GM12878 (cell line): ENCODE data around the gene DNAH2. TPM values are rescaled to one million over a fixed set of nuclear protein-coding genes. Genes with fewer than 3 reads are reported as not detected.

ENCODE experiments used
- BRCA1 ChIP-seq: IDR thresholded peaks from 2 replicates; pipeline ENCODE4 v1.6.1; 2011; ENCODE audit warnings: low read depth, low read length, improper control_type of control experiment
- CEBPZ ChIP-seq: fragments of 150-350 bp; IDR thresholded peaks from 2 replicates; pipeline ENCODE4 v1.6.1; 2016; ENCODE audit warnings: low read depth, low read length
- KAT2A ChIP-seq: conservative IDR thresholded peaks from 2 replicates; pipeline ENCODE4 v1.6.1; 2011; ENCODE audit warnings: low read depth, low read length; ENCODE audit not compliant: control insufficient read depth
- ZNF24 ChIP-seq: fragments of 450-650 bp; IDR thresholded peaks from 2 replicates; pipeline ENCODE4 v1.6.1; 2017; ENCODE audit warnings: antibody characterized with exemption, mild to moderate bottlenecking
- polyA plus RNA-seq, 11 experiments: library from polyadenylated mRNA; depleted of rRNA in 4 of 11; unstranded in 6 of 11; stranded (reverse) in 5 of 11; fragments of >200 nt; fragmentation: Nextera tagmentation in 4 of 11; fragmentation: Illumina TruSeq in 1 of 11; extraction: Ambion mirVana in 4 of 11; extraction: Trizol in 1 of 11; gene quantifications; 1 replicate in 1 of 11; 2 replicates in 10 of 11; pipeline versions ENCODE4 v1.2.1 to v1.2.3, GENCODE V29; 2011 to 2016; ENCODE audit warnings: inconsistent platforms in 2 of 11, missing spikeins in 2 of 11, low read depth in 1 of 11
- total RNA-seq, 4 experiments: library from RNA; depleted of rRNA in 3 of 4; stranded (reverse); fragments of >200 nt in 3 of 4; fragmentation: Illumina TruSeq in 1 of 4; extraction: Trizol in 1 of 4; gene quantifications; 2 replicates each; pipeline versions ENCODE4 v1.2.1 to v1.2.3, GENCODE V29; 2013 to 2021
- TF ChIP-seq, protein P1 (sequence below): fragments of 450-650 bp; IDR thresholded peaks from 2 replicates; pipeline ENCODE4 v1.6.1; 2017; ENCODE audit warnings: antibody characterized with exemption, mild to moderate bottlenecking, moderate library complexity

The DNAH2 gene
- total and polyA plus RNA-seq, 10 of the 15 experiments (the other 5 are each of a cell fraction or from before 2014, with no cell fraction given) = not detected

GRCh38 chr17:7850701-7851437 is 133.3 kb downstream of the DNAH2 start (continued):
- TF ChIP-seq, protein P1, sequence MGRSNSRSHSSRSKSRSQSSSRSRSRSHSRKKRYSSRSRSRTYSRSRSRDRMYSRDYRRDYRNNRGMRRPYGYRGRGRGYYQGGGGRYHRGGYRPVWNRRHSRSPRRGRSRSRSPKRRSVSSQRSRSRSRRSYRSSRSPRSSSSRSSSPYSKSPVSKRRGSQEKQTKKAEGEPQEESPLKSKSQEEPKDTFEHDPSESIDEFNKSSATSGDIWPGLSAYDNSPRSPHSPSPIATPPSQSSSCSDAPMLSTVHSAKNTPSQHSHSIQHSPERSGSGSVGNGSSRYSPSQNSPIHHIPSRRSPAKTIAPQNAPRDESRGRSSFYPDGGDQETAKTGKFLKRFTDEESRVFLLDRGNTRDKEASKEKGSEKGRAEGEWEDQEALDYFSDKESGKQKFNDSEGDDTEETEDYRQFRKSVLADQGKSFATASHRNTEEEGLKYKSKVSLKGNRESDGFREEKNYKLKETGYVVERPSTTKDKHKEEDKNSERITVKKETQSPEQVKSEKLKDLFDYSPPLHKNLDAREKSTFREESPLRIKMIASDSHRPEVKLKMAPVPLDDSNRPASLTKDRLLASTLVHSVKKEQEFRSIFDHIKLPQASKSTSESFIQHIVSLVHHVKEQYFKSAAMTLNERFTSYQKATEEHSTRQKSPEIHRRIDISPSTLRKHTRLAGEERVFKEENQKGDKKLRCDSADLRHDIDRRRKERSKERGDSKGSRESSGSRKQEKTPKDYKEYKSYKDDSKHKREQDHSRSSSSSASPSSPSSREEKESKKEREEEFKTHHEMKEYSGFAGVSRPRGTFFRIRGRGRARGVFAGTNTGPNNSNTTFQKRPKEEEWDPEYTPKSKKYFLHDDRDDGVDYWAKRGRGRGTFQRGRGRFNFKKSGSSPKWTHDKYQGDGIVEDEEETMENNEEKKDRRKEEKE = no peak
- TF ChIP-seq CEBPZ (no peak), KAT2A (no peak), BRCA1 (no peak), ZNF24 (no peak)
